Measurements from ENCODE around the gene JMJD8. TPM values are rescaled to one million over a fixed set of nuclear protein-coding genes. Genes with fewer than 3 reads are reported as not detected.

The JMJD8 gene
- total RNA-seq, 2 donors from 2014 or later: 48.8 to 55.6 TPM

DNA sequence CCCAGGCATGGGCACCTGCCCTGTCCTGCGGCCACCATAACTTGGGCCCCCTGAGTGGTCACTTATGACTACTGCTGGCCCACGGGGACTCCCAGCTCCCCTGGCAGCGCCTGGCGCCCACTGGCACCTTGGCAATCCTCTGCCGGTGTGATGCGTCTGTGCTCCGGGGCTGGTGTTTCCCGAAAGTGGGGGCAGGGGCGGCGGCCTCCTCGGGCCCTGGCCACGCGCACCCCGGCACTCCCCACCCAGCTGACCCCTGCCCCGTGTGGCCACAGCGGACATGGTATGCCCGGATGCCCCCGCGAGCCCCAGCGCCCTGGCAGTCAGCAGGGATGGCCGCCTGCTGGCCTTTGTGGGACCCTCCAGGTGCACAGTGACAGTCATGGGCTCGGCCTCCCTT, 26.6 kb downstream of the JMJD8 start:
- WGBS, 2 experiments (ENCODE audit: insufficient coverage in 1 of 2, insufficient read length in 1 of 2): 95 to 99% methylated on average over 13 to 22 of the region's 22 CpGs
- Mint-ChIP-seq H3K9me3 (no peaks in the 10 kb centered on the region), H3K27me3 (ENCODE audit: insufficient read depth) (no peaks in the 10 kb centered on the region), H3K4me3 (no peak overlapping the region), H3K4me1 (peaks cover 3% of the 10 kb centered on the region), H3K27ac (no peak overlapping the region), H3K36me3 (ENCODE audit: low read depth) (peaks cover 2% of the 10 kb centered on the region)
- no peaks in the 10 kb centered on the region for H3K4me1 ChIP-seq (ENCODE audit: control insufficient read depth, insufficient read depth, low read length)
- no peaks in the 10 kb centered on the region for H3K36me3 ChIP-seq (ENCODE audit: control insufficient read depth, insufficient read depth, low read length)
- no peak for DNase-seq
- no peak overlapping the region for H3K9ac ChIP-seq (ENCODE audit: extremely low read depth, low read length, poor library complexity, severe bottlenecking)
- no peak overlapping the region for H3K4me3 ChIP-seq (ENCODE audit: low read length)
- TF ChIP-seq, protein P1, sequence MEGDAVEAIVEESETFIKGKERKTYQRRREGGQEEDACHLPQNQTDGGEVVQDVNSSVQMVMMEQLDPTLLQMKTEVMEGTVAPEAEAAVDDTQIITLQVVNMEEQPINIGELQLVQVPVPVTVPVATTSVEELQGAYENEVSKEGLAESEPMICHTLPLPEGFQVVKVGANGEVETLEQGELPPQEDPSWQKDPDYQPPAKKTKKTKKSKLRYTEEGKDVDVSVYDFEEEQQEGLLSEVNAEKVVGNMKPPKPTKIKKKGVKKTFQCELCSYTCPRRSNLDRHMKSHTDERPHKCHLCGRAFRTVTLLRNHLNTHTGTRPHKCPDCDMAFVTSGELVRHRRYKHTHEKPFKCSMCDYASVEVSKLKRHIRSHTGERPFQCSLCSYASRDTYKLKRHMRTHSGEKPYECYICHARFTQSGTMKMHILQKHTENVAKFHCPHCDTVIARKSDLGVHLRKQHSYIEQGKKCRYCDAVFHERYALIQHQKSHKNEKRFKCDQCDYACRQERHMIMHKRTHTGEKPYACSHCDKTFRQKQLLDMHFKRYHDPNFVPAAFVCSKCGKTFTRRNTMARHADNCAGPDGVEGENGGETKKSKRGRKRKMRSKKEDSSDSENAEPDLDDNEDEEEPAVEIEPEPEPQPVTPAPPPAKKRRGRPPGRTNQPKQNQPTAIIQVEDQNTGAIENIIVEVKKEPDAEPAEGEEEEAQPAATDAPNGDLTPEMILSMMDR (conservative IDR thresholded peaks at IDR 0.05): no peak
- no peak overlapping the region for H3K27ac ChIP-seq (ENCODE audit: low read depth, low read length)
- H3K27me3 ChIP-seq (ENCODE audit: control insufficient read depth, insufficient read depth, low read length, poor library complexity, severe bottlenecking): no peaks in the 10 kb centered on the region
- no peaks in the 10 kb centered on the region for H3K9me3 ChIP-seq (ENCODE audit: control insufficient read depth, low read length)

DNA sequence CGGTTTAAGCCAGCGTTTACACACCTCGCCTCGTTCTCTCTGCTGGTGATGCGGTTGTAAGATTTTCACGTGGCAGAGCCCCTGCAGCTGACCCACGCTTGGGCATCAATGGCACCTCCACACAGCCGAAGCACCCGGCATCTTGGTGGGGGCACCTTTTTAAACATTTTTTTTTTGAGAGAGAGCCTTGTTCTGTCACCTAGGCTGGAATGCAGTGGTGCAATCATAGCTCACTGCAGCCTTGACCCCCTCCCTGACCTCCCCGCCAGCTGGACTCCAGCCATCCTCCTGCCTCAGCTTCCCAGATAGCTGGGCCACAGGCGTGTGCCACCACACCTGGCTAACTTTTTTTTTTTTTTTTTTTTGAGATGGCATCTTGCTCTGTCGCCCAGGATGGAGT, 30.1 kb downstream of the JMJD8 start:
- Mint-ChIP-seq H3K4me1 (no peaks in the 10 kb centered on the region), H3K9me3 (no peaks in the 10 kb centered on the region), H3K27ac (no peak overlapping the region), H3K27me3 (ENCODE audit: insufficient read depth) (no peaks in the 10 kb centered on the region), H3K4me3 (no peak overlapping the region), H3K36me3 (ENCODE audit: low read depth) (no peaks in the 10 kb centered on the region)
- 94 to 96% methylated on average over 11 to 12 of the region's 12 CpGs for WGBS, 2 experiments (ENCODE audit: insufficient coverage in 1 of 2, insufficient read length in 1 of 2)
- TF ChIP-seq, protein P1 (conservative IDR thresholded peaks at IDR 0.05): no peak
- no peaks in the 10 kb centered on the region for H3K36me3 ChIP-seq (ENCODE audit: control insufficient read depth, insufficient read depth, low read length)
- no peak overlapping the region for H3K27ac ChIP-seq (ENCODE audit: low read depth, low read length)
- H3K9ac ChIP-seq (ENCODE audit: extremely low read depth, low read length, poor library complexity, severe bottlenecking): no peak overlapping the region
- no peak for DNase-seq
- no peaks in the 10 kb centered on the region for H3K9me3 ChIP-seq (ENCODE audit: control insufficient read depth, low read length)
- H3K27me3 ChIP-seq (ENCODE audit: control insufficient read depth, insufficient read depth, low read length, poor library complexity, severe bottlenecking): no peaks in the 10 kb centered on the region
- H3K4me3 ChIP-seq (ENCODE audit: low read length): no peak overlapping the region
- H3K4me1 ChIP-seq (ENCODE audit: control insufficient read depth, insufficient read depth, low read length): no peaks in the 10 kb centered on the region

DNA sequence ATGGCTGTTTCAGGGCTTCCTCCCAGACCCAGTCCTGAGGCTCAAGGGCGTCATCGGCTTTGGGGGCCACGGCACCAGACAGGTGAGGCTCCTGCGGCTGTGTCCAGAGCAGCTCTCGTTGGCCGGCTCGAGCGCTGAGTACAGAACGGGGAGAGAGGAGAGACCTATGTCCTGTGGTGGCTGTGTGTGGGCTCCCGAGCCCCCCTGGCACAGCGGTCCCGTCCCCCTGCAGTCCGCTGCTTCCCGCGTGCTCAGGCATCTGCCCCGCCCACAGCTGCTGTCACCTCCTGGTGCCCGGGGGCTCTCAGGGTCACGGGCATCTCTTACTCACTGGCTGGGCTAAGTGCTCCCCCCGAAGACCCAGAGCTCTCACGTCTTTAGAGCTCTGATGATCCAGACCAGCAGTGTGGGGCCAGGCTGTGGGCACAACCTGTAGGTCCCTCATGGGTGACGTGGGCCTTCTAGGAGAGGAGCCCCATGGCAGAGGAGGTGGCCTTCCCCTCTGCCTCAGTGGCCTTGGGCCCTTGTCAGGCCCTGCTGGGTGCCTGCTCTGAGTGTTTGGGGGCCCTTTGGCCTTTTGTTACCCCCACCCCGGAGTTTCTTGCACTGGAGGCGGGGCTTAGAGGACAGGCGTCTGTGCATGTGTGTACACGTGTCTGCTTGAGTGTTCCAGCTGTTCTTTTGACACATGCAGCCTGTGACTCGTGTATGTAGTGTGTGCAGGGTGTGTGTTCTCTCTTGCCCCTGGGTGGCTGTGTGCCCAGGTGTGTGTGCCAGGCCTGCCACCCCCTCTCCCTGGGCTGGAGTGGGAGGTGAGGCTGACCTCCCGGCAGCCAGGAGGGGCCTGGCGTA, 31.5 kb downstream of the JMJD8 start:
- Mint-ChIP-seq H3K27me3 (ENCODE audit: insufficient read depth) (no peaks in the 10 kb centered on the region), H3K27ac (no peak overlapping the region), H3K4me1 (no peaks in the 10 kb centered on the region), H3K9me3 (no peaks in the 10 kb centered on the region), H3K4me3 (no peak overlapping the region), H3K36me3 (ENCODE audit: low read depth) (no peaks in the 10 kb centered on the region)
- H3K27me3 ChIP-seq (ENCODE audit: control insufficient read depth, insufficient read depth, low read length, poor library complexity, severe bottlenecking): no peaks in the 10 kb centered on the region
- H3K36me3 ChIP-seq (ENCODE audit: control insufficient read depth, insufficient read depth, low read length): no peaks in the 10 kb centered on the region
- 95 to 97% methylated on average over 23 to 28 of the region's 28 CpGs for WGBS, 2 experiments (ENCODE audit: insufficient coverage in 1 of 2, insufficient read length in 1 of 2)
- no peaks in the 10 kb centered on the region for H3K4me1 ChIP-seq (ENCODE audit: control insufficient read depth, insufficient read depth, low read length)
- H3K9me3 ChIP-seq (ENCODE audit: control insufficient read depth, low read length): no peaks in the 10 kb centered on the region
- no peak for DNase-seq
- no peak overlapping the region for H3K27ac ChIP-seq (ENCODE audit: low read depth, low read length)
- TF ChIP-seq, protein P1 (conservative IDR thresholded peaks at IDR 0.05): no peak
- no peak overlapping the region for H3K4me3 ChIP-seq (ENCODE audit: low read length)
- H3K9ac ChIP-seq (ENCODE audit: extremely low read depth, low read length, poor library complexity, severe bottlenecking): no peak overlapping the region
